Measurements from ENCODE around the gene MSI2.

The MSI2 gene

GRCh38 chr17:57512691-57513090 lies 256.4 kb downstream of the MSI2 start:
- ATAC-seq: no peak
- TF ChIP-seq ZNF8 (CRISPR knock-in tag; IDR thresholded peaks at IDR 0.05) (no peak), POU6F1 (CRISPR knock-in tag; IDR thresholded peaks at IDR 0.05; ENCODE audit: borderline replicate concordance, low read depth) (no peak), TCF4 (CRISPR knock-in tag; IDR thresholded peaks at IDR 0.05; ENCODE audit: borderline replicate concordance) (no peak), CSRNP3 (CRISPR knock-in tag; IDR thresholded peaks at IDR 0.05) (no peak), BACH2 (CRISPR knock-in tag; IDR thresholded peaks at IDR 0.05; ENCODE audit: borderline replicate concordance) (no peak), RARB (CRISPR knock-in tag; IDR thresholded peaks at IDR 0.05) (no peak), GLIS3 (CRISPR knock-in tag; IDR thresholded peaks at IDR 0.05) (no peak), ZNF70 (CRISPR knock-in tag; IDR thresholded peaks at IDR 0.05) (no peak), TOX (CRISPR knock-in tag; IDR thresholded peaks at IDR 0.05; ENCODE audit: borderline replicate concordance) (no peak), TSHZ2 (CRISPR knock-in tag; IDR thresholded peaks at IDR 0.05) (no peak), SNAI2 (CRISPR knock-in tag; IDR thresholded peaks at IDR 0.05) (no peak), ARNTL (CRISPR knock-in tag; IDR thresholded peaks at IDR 0.05; ENCODE audit: borderline replicate concordance, low read depth) (no peak), PPARA (CRISPR knock-in tag; IDR thresholded peaks at IDR 0.05; ENCODE audit: borderline replicate concordance) (no peak)

GRCh38 chr17:57513569-57513968 lies 257.2 kb downstream of the MSI2 start:
- TF ChIP-seq ZNF70 (CRISPR knock-in tag; IDR thresholded peaks at IDR 0.05) (no peak), GLIS3 (CRISPR knock-in tag; IDR thresholded peaks at IDR 0.05) (no peak), CSDC2 (CRISPR knock-in tag; IDR thresholded peaks at IDR 0.05) (no peak)
- no peak for ATAC-seq

GRCh38 chr17:57514614-57515013 lies 258.3 kb downstream of the MSI2 start:
- no peak for ATAC-seq
- TF ChIP-seq GLIS3 (CRISPR knock-in tag; IDR thresholded peaks at IDR 0.05): no peak
- no peak for TF ChIP-seq CREB5 (CRISPR knock-in tag; IDR thresholded peaks at IDR 0.05; ENCODE audit: low read depth)
- no peak for TF ChIP-seq ZNF70 (CRISPR knock-in tag; IDR thresholded peaks at IDR 0.05)
- TF ChIP-seq ZNF8 (CRISPR knock-in tag; IDR thresholded peaks at IDR 0.05): no peak
- no peak for TF ChIP-seq ZFP30 (CRISPR knock-in tag; IDR thresholded peaks at IDR 0.05)
- TF ChIP-seq TOX (CRISPR knock-in tag; IDR thresholded peaks at IDR 0.05; ENCODE audit: borderline replicate concordance): no peak
- TF ChIP-seq ESRRG (CRISPR knock-in tag; IDR thresholded peaks at IDR 0.05): no peak
- no peak for TF ChIP-seq ARNTL (CRISPR knock-in tag; IDR thresholded peaks at IDR 0.05; ENCODE audit: borderline replicate concordance, low read depth)
- no peak for TF ChIP-seq ZC3H10 (CRISPR knock-in tag; IDR thresholded peaks at IDR 0.05)
- TF ChIP-seq TCF4 (CRISPR knock-in tag; IDR thresholded peaks at IDR 0.05; ENCODE audit: borderline replicate concordance): no peak
- no peak for TF ChIP-seq CSDC2 (CRISPR knock-in tag; IDR thresholded peaks at IDR 0.05)
- TF ChIP-seq OSR1 (CRISPR knock-in tag; IDR thresholded peaks at IDR 0.05): no peak
- TF ChIP-seq SNAI2 (CRISPR knock-in tag; IDR thresholded peaks at IDR 0.05): no peak
- no peak for TF ChIP-seq ZFP3 (CRISPR knock-in tag; IDR thresholded peaks at IDR 0.05)
- TF ChIP-seq ISL1 (CRISPR knock-in tag; IDR thresholded peaks at IDR 0.05): no peak
- no peak for TF ChIP-seq PPARA (CRISPR knock-in tag; IDR thresholded peaks at IDR 0.05; ENCODE audit: borderline replicate concordance)
- TF ChIP-seq PATZ1 (CRISPR knock-in tag; IDR thresholded peaks at IDR 0.05; ENCODE audit: borderline replicate concordance): no peak
- no peak for TF ChIP-seq POU6F1 (CRISPR knock-in tag; IDR thresholded peaks at IDR 0.05; ENCODE audit: borderline replicate concordance, low read depth)
- TF ChIP-seq RARB (CRISPR knock-in tag; IDR thresholded peaks at IDR 0.05): no peak
- TF ChIP-seq ZNF565 (CRISPR knock-in tag; conservative IDR thresholded peaks at IDR 0.05; ENCODE audit: low read depth): no peak
